Measurements from ENCODE around the gene MUC21. TPM values are rescaled to one million over a fixed set of nuclear protein-coding genes. Genes with fewer than 3 reads are reported as not detected.
A peak's percentile ranks its signal among the peaks of the same experiment; 100 is the strongest.
"Not testable (repeated sequence)": the region's sequence is repeated elsewhere in the genome, so short reads cannot be mapped to it uniquely, and the experiment has no call there.

The MUC21 gene
- total and polyA plus RNA-seq, 3 donors from 2014 or later: 0.12 TPM; not detected in 2

GRCh38 chr6:31020057-31020456 lies 36.5 kb downstream of the MUC21 start:
- 23% methylated on average over 2 of the region's 2 CpGs for WGBS, 2 donors

GRCh38 chr6:31020631-31021255 lies 37.2 kb downstream of the MUC21 start:
- not testable (repeated sequence) for H3K9me3 ChIP-seq

More at GRCh38 chr6:31020057-31020456, 36.5 kb downstream of the MUC21 start:
- DNase-seq: no peak
- Histone ChIP-seq H3K4me1 (peaks cover 6% of the 10 kb centered on the region), H3K36me3 (ENCODE audit: low read depth, missing control alignments) (no peaks in the 10 kb centered on the region), H3K27ac (peak overlapping the region in 1 of 2 donors; percentile 36), H3K27me3 (no peaks in the 10 kb centered on the region), H3K4me3 (peak overlapping the region in 1 of 2 donors; percentile 34), H3K9me3 (no peaks in the 10 kb centered on the region)
- intact Hi-C loops (cut with DNase I; ENCODE audit: low total_unique reads): no loop called here
- TF ChIP-seq POLR2A (IDR thresholded peaks at IDR 0.05): no peak
- TF ChIP-seq CTCF (IDR thresholded peaks at IDR 0.05): no peak

DNA sequence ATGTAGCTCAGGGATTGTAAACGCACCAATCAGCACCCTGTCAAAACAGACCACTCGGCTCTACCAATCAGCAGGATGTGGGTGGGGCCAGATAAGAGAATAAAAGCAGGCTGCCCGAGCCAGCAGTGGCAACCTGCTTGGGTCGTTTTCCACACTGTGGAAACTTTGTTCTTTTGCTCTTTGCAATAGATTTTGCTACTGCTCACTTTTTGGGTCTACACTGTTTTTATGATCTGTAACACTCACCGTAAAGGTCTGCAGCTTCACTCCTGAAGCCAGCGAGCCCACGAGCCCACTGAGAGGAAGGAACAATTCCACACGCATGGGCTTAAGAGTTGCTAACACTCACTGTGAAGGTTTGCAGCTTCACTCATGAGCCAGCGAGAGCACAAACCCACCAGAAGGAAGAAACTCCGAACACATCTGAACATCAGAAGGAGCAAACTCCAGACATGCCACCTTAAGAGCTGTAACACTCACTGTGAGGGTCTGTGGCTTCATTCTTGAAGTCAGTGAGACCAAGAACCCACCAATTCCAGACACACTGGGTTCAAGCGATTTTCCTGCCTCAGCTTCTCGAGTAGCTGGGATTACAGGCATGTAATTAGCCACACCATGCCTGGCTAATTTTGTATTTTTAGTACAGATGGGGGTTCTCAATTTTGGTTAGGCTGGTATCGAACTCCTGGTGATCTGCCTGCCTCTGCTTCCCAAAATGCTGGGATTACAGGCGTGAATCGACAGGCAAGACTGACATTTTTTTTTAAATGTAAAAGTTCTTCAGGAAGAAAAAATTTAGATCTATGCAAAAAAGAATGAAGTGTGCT lies 38.4 kb downstream of the MUC21 start:
- 65 to 81% methylated on average over 15 of the region's 15 CpGs for WGBS, 2 donors
- H3K27ac ChIP-seq; H3K4me1 ChIP-seq; H3K4me3 ChIP-seq; H3K27me3 ChIP-seq; H3K36me3 ChIP-seq (ENCODE audit: low read depth, missing control alignments); intact Hi-C loops (cut with DNase I; ENCODE audit: low total_unique reads); H3K9me3 ChIP-seq: not testable (repeated sequence)
- DNase-seq: peak; percentile 33

More at GRCh38 chr6:31020631-31021255, 37.2 kb downstream of the MUC21 start:
- DNase-seq: peak; percentile 31
- intact Hi-C loops (cut with DNase I; ENCODE audit: low total_unique reads); H3K36me3 ChIP-seq (ENCODE audit: low read depth, missing control alignments); H3K27me3 ChIP-seq; H3K4me1 ChIP-seq: not testable (repeated sequence)
- 75 to 84% methylated on average over 10 to 32 of the region's 36 CpGs for WGBS, 2 donors
- Histone ChIP-seq H3K27ac (peak overlapping the region in 1 of 2 donors; percentile 36), H3K4me3 (peak overlapping the region in 1 of 2 donors; percentile 34)

DNA sequence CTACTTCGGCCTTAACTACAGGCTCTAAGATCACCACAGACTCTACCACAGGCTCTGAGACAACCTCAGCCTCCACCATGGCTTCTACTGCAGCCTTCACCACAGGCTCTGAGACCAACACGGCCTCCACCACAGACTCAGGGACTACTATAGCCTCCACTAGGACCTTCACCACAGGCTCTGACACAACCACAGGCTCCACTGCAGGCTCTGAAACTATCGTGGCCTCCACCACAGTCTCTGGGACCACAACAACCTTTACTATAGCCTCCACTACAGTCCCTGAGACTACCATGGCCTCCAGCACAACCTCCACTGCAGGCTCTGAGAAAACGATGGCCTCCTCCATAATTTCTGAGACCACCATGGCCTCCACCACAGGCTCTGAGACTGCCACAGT lies 42.1 kb downstream of the MUC21 start:
- TF ChIP-seq POLR2A (IDR thresholded peaks at IDR 0.05): no peak
- TF ChIP-seq CTCF (IDR thresholded peaks at IDR 0.05): no peak
- 85 to 90% methylated on average over 4 of the region's 4 CpGs for WGBS, 2 donors
- intact Hi-C loops (cut with DNase I; ENCODE audit: low total_unique reads): no loop called here
- H3K4me3 ChIP-seq: no peak overlapping the region
- H3K27ac ChIP-seq: no peak overlapping the region
- DNase-seq: no peak
- H3K36me3 ChIP-seq (ENCODE audit: low read depth, missing control alignments): no peaks in the 10 kb centered on the region
- no peaks in the 10 kb centered on the region for H3K4me1 ChIP-seq
- H3K27me3 ChIP-seq: no peaks in the 10 kb centered on the region
- no peaks in the 10 kb centered on the region for H3K9me3 ChIP-seq

DNA sequence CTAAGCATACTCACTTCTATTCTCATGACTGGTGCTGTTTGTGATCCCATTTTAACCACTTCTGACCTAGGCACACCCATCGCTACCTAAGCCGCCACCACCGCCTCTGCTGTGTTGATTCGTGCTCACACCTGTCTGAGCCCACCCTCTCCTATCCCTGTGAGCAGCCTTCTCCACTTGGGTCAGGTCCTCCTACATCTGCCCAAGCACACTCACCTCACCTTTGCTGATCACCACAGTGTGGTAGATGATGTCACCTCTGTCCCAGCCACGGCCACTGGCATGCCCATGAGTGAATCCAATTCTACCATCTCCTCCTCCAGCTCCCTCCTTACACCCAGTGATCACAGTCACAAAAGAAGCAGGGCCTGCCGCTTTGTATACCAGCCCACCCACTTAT lies 47.6 kb downstream of the MUC21 start:
- WGBS, 2 donors: 89 to 93% methylated on average over 6 of the region's 6 CpGs
- H3K9me3 ChIP-seq: no peaks in the 10 kb centered on the region
- H3K4me1 ChIP-seq: no peaks in the 10 kb centered on the region
- H3K27ac ChIP-seq: no peak overlapping the region
- no peaks in the 10 kb centered on the region for H3K27me3 ChIP-seq
- intact Hi-C loops (cut with DNase I; ENCODE audit: low total_unique reads): no loop called here
- DNase-seq: no peak
- H3K36me3 ChIP-seq (ENCODE audit: low read depth, missing control alignments): no peaks in the 10 kb centered on the region
- no peak overlapping the region for H3K4me3 ChIP-seq
- TF ChIP-seq POLR2A (IDR thresholded peaks at IDR 0.05) (no peak), CTCF (IDR thresholded peaks at IDR 0.05) (no peak)

All from testis (tissue), 3 donors.